ENCODE data around the gene SCUBE1.

- no peak for TF ChIP-seq CTCF (conservative IDR thresholded peaks at IDR 0.05; ENCODE audit: low read length)
- TF ChIP-seq EZH2phosphoT487 (IDR thresholded peaks at IDR 0.05; ENCODE audit: borderline replicate concordance): no peak
Observed at GRCh38 chr22:43288378-43288777, 54.8 kb downstream of the SCUBE1 start.

Data from Loucy (cell line).